Fibroblast of peridontal ligament (primary cell): ENCODE data around the gene PSMD1.
"Not testable (repeated sequence)": the region's sequence is repeated elsewhere in the genome, so short reads cannot be mapped to it uniquely, and the experiment has no call there.

Experiments used
- DNase-seq: peaks from one replicate; pipeline ENCODE4 v3.0.0-alpha.2; 2010; ENCODE audit errors: extremely low read depth

PSMD1 gene

GRCh38 chr2:231057590-231057989, 923 bp downstream of the PSMD1 start:
- peak; percentile 30 for DNase-seq

- peak; percentile 31 for DNase-seq
These were observed 2.3 kb downstream of the PSMD1 start for GRCh38 chr2:231058761-231059550.

GRCh38 chr2:231059756-231060155, 3.1 kb downstream of the PSMD1 start:
- peak; percentile 62 for DNase-seq

- no peak for DNase-seq
These were observed 6.1 kb downstream of the PSMD1 start for GRCh38 chr2:231062776-231063175.

- DNase-seq = no peak
These were observed 6.7 kb downstream of the PSMD1 start for GRCh38 chr2:231063347-231063746.

- DNase-seq = no peak
These were observed 9.3 kb downstream of the PSMD1 start for GRCh38 chr2:231065966-231066365.

- DNase-seq = not testable (repeated sequence)
These were observed 10.9 kb downstream of the PSMD1 start for GRCh38 chr2:231067531-231067930.

GRCh38 chr2:231068525-231069222, 12.0 kb downstream of the PSMD1 start:
- no peak for DNase-seq

GRCh38 chr2:231069379-231070054, 12.8 kb downstream of the PSMD1 start:
- DNase-seq = peak; percentile 26

- no peak for DNase-seq
These were observed 27.9 kb downstream of the PSMD1 start for GRCh38 chr2:231084565-231084964.

- DNase-seq = no peak
These were observed 32.1 kb downstream of the PSMD1 start for GRCh38 chr2:231088754-231089153.

- DNase-seq = no peak
These were observed 37.3 kb downstream of the PSMD1 start for GRCh38 chr2:231093933-231094332.

GRCh38 chr2:231094736-231095346, 38.2 kb downstream of the PSMD1 start:
- DNase-seq = no peak

GRCh38 chr2:231099918-231100317, 43.3 kb downstream of the PSMD1 start:
- DNase-seq = no peak

GRCh38 chr2:231100321-231100720, 43.7 kb downstream of the PSMD1 start:
- DNase-seq = not testable (repeated sequence)

- no peak for DNase-seq
These were observed 44.3 kb downstream of the PSMD1 start for GRCh38 chr2:231100990-231101389.

- DNase-seq = peak; percentile 51
These were observed 46.1 kb downstream of the PSMD1 start for GRCh38 chr2:231102772-231103171.

GRCh38 chr2:231104115-231104713, 47.5 kb downstream of the PSMD1 start:
- peak; percentile 93 for DNase-seq

- peak; percentile 88 for DNase-seq
These were observed 53.9 kb downstream of the PSMD1 start for GRCh38 chr2:231110551-231110950.

GRCh38 chr2:231111987-231112386, 55.3 kb downstream of the PSMD1 start:
- peak; percentile 62 for DNase-seq

GRCh38 chr2:231113489-231113888, 56.8 kb downstream of the PSMD1 start:
- DNase-seq = no peak

- DNase-seq = no peak
These were observed 59.0 kb downstream of the PSMD1 start for GRCh38 chr2:231115651-231116050.
